IMR-90 (cell line): Measurements from ENCODE around the gene HTR2B. TPM values are rescaled to one million over a fixed set of nuclear protein-coding genes. Genes with fewer than 3 reads are reported as not detected.

Experiments used
- ATAC-seq: fragments of 200-7000 bp; cut with Tn5 transposase; 2 replicates; pipeline ENCODE4 v1.9.1; 2020; ENCODE audit warnings: low read depth, mild to moderate bottlenecking, moderate library complexity
- BruUV-seq: library from RNA; stranded (reverse); fragments of 400-500 nt; replicated peaks from 2 replicates; lab custom pipeline; 2021; lab: Mats Ljungman, UMichigan
- CTCF ChIA-PET: fragments of 300-600 bp; formaldehyde crosslinking; extraction: SDS; loops from one replicate; lab custom pipeline; 2021; ENCODE audit warnings: antibody characterized with exemption; lab: Yijun Ruan, JAX
- POLR2A ChIA-PET: fragments of 300-600 bp; sonication (Branson Sonifier 250); formaldehyde crosslinking; loops from one replicate; lab custom pipeline; 2022; ENCODE audit warnings: antibody characterized with exemption; ENCODE audit not compliant: unreplicated experiment; lab: Charles Lee
- DNase-seq: peaks from one replicate; pipeline ENCODE4 v3.0.0; 2013
- H2AFZ ChIP-seq: replicated peaks from 2 replicates; pipeline ENCODE3; 2013; ENCODE audit warnings: low read length, mild to moderate bottlenecking; ENCODE audit not compliant: poor library complexity
- H2AK5ac ChIP-seq: 2 replicates; pipeline ENCODE4 v1.6.1; 2013; ENCODE audit warnings: low read depth, low read length, inconsistent platforms
- H2AK9ac ChIP-seq: replicated peaks from 2 replicates; pipeline ENCODE3; 2013; ENCODE audit warnings: mild to moderate bottlenecking, low read depth, low read length, moderate library complexity; ENCODE audit not compliant: poor library complexity
- H2BK120ac ChIP-seq: 2 replicates; pipeline ENCODE4 v1.6.1; 2013; ENCODE audit warnings: low read depth, low read length, inconsistent platforms
- H2BK15ac ChIP-seq: 3 replicates; pipeline ENCODE4 v1.6.1; 2013; ENCODE audit warnings: low read depth, low read length, inconsistent platforms
- H2BK20ac ChIP-seq: 2 replicates; pipeline ENCODE4 v1.6.1; 2013; ENCODE audit warnings: low read depth, mild to moderate bottlenecking, inconsistent platforms, low read length, moderate library complexity
- H2BK5ac ChIP-seq: 2 replicates; pipeline ENCODE4 v1.6.1; 2013; ENCODE audit warnings: mild to moderate bottlenecking, low read depth, low read length, inconsistent platforms; ENCODE audit not compliant: poor library complexity, severe bottlenecking
- H3K14ac ChIP-seq: replicated peaks from 2 replicates; pipeline ENCODE4 v1.6.1; 2013; ENCODE audit warnings: low read depth, low read length, inconsistent platforms
- H3K18ac ChIP-seq: 2 replicates; pipeline ENCODE4 v1.6.1; 2013; ENCODE audit warnings: low read depth, low read length, control low read depth
- H3K23ac ChIP-seq: 2 replicates; pipeline ENCODE4 v1.6.1; 2013; ENCODE audit warnings: low read depth, low read length, inconsistent platforms
- H3K27ac ChIP-seq: 2 replicates; pipeline ENCODE4 v1.5.1; 2013; ENCODE audit warnings: mild to moderate bottlenecking, control low read depth, low read length; ENCODE audit not compliant: insufficient read depth
- H3K27me3 ChIP-seq: 2 replicates; pipeline ENCODE4 v1.6.1; 2013; ENCODE audit warnings: low read length; ENCODE audit not compliant: control insufficient read depth, insufficient read depth
- H3K36me3 ChIP-seq: 2 replicates; pipeline ENCODE4 v1.6.1; 2013; ENCODE audit warnings: low read length, mixed read lengths; ENCODE audit not compliant: control insufficient read depth, insufficient read depth
- H3K4ac ChIP-seq: 2 replicates; pipeline ENCODE4 v1.6.1; 2013; ENCODE audit warnings: low read depth, low read length, inconsistent platforms
- H3K4me1 ChIP-seq: 2 replicates; pipeline ENCODE4 v1.6.1; 2013; ENCODE audit warnings: low read length, mixed read lengths; ENCODE audit not compliant: control insufficient read depth, insufficient read depth
- H3K4me2 ChIP-seq: 2 replicates; pipeline ENCODE4 v1.6.1; 2013; ENCODE audit warnings: low read depth, mild to moderate bottlenecking, control low read depth, low read length, moderate library complexity
- H3K4me3 ChIP-seq: 2 replicates; pipeline ENCODE4 v1.5.1; 2013; ENCODE audit warnings: low read depth, mild to moderate bottlenecking, control low read depth, low read length, moderate library complexity; ENCODE audit not compliant: insufficient read depth
- H3K56ac ChIP-seq: 2 replicates; pipeline ENCODE4 v1.6.1; 2013; ENCODE audit warnings: low read length, inconsistent platforms; ENCODE audit not compliant: insufficient read depth; ENCODE audit errors: extremely low read depth
- H3K79me1 ChIP-seq, 2 experiments: 2 replicates each; pipeline ENCODE4 v1.6.1; 2013; ENCODE audit warnings: low read length in 2 of 2, inconsistent platforms in 1 of 2, low read depth in 1 of 2
- H3K9ac ChIP-seq: 2 replicates; pipeline ENCODE4 v1.6.1; 2013; ENCODE audit warnings: low read depth, low read length, control low read depth
- H3K9me1 ChIP-seq: 2 replicates; pipeline ENCODE4 v1.6.1; 2013; ENCODE audit warnings: low read length, inconsistent platforms; ENCODE audit not compliant: insufficient read depth
- H3K9me3 ChIP-seq: 2 replicates; pipeline ENCODE4 v1.6.1; 2013; ENCODE audit warnings: low read length; ENCODE audit not compliant: control insufficient read depth, insufficient read depth
- H4K20me1 ChIP-seq: 2 replicates; pipeline ENCODE4 v1.6.1; 2013; ENCODE audit warnings: low read length, inconsistent platforms; ENCODE audit not compliant: insufficient read depth
- H4K5ac ChIP-seq: 2 replicates; pipeline ENCODE4 v1.6.1; 2013; ENCODE audit warnings: mild to moderate bottlenecking, low read depth, low read length, control low read depth
- H4K8ac ChIP-seq, 2 experiments: 2 replicates each; pipeline ENCODE4 v1.6.1; 2013; ENCODE audit warnings: low read depth in 2 of 2, low read length in 2 of 2, control low read depth in 1 of 2, inconsistent platforms in 1 of 2
- H4K91ac ChIP-seq: 2 replicates; pipeline ENCODE4 v1.6.1; 2013; ENCODE audit warnings: low read depth, low read length, inconsistent platforms; ENCODE audit not compliant: insufficient read depth
- BHLHE40 ChIP-seq: fragments of 150-350 bp; IDR thresholded peaks from 2 replicates; pipeline ENCODE4 v1.6.1; 2016; ENCODE audit warnings: mild to moderate bottlenecking, low read depth, low read length
- CEBPB ChIP-seq: IDR thresholded peaks from 2 replicates; pipeline ENCODE4 v1.6.1; 2012; ENCODE audit warnings: low read depth, low read length, improper control_type of control experiment
- CHD1 ChIP-seq: IDR thresholded peaks from 2 replicates; pipeline ENCODE4 v1.6.1; 2012; ENCODE audit warnings: low read depth, low read length, improper control_type of control experiment
- CTCF ChIP-seq: conservative IDR thresholded peaks from 2 replicates; pipeline ENCODE4 v1.5.1; 2012; ENCODE audit warnings: mild to moderate bottlenecking, low read depth, low read length, improper control_type of control experiment
- ELK1 ChIP-seq: fragments of 150-350 bp; IDR thresholded peaks from 2 replicates; pipeline ENCODE4 v1.6.1; 2016; ENCODE audit warnings: low read depth, mild to moderate bottlenecking, low read length, moderate library complexity, borderline replicate concordance
- FOS ChIP-seq: fragments of 150-350 bp; IDR thresholded peaks from 2 replicates; pipeline ENCODE4 v1.6.1; 2016; ENCODE audit warnings: low read depth, low read length
- MAZ ChIP-seq: IDR thresholded peaks from 2 replicates; pipeline ENCODE4 v1.6.1; 2012; ENCODE audit warnings: low read depth, mild to moderate bottlenecking, low read length, improper control_type of control experiment, moderate library complexity, borderline replicate concordance
- RAD21 ChIP-seq: IDR thresholded peaks from 2 replicates; pipeline ENCODE4 v1.6.1; 2012; ENCODE audit warnings: low read length, improper control_type of control experiment
- USF2 ChIP-seq: fragments of 150-350 bp; IDR thresholded peaks from 2 replicates; pipeline ENCODE4 v1.6.1; 2017; ENCODE audit warnings: mild to moderate bottlenecking, antibody characterized with exemption, low read length, low read depth
- WGBS, 2 experiments: methylation state at CpG; one replicate each; pipeline versions ENCODE4 v1.1.5 to v1.1.7; 2013; ENCODE audit warnings: missing lambda C conversion rate in 2 of 2; ENCODE audit not compliant: insufficient read length in 1 of 2; ENCODE audit errors: extremely low coverage in 2 of 2; 5-methylcytosine and 5-hydroxymethylcytosine counted together
- dilution Hi-C: fragments of 300-500 bp; cut with HindIII; formaldehyde crosslinking; loops from one replicate; pipeline ENCODE4 v1.14.3; 2018; ENCODE audit warnings: low sequenced_read_pairs; ENCODE audit not compliant: unreplicated experiment
- in situ Hi-C: fragments of 300-500 bp; cut with MboI; formaldehyde crosslinking; loops from 3 replicates; pipeline ENCODE4 v1.14.3; 2019; ENCODE audit warnings: low sequenced_read_pairs, inconsistent platforms, mixed read lengths
- intact Hi-C: fragments of 100-400 bp; cut with micrococcal nuclease; formaldehyde crosslinking; loops from 2 replicates; pipeline ENCODE4 v1.10.0; 2022
- polyA plus RNA-seq, 3 experiments: library from polyadenylated mRNA; depleted of rRNA; stranded (reverse); fragments of >200 nt; gene quantifications; 2 replicates each; pipeline ENCODE4 v1.2.3, GENCODE V29; 2012; ENCODE audit warnings: low replicate concordance in 1 of 3
- total RNA-seq: library from RNA; depleted of rRNA; stranded (reverse); fragments of >200 nt; gene quantifications from 2 replicates; pipeline ENCODE4 v1.2.3, GENCODE V29; 2012

The HTR2B gene
- total and polyA plus RNA-seq, 2 of the 4 experiments (the other 2 are of a cell fraction) = 0.26 to 0.72 TPM

GRCh38 chr2:231088754-231089153 is 36.1 kb downstream of the HTR2B start:
- H3K27ac ChIP-seq = no peak overlapping the region
- no peak overlapping the region for H3K4me3 ChIP-seq
- H4K5ac ChIP-seq = no peak overlapping the region
- no peak overlapping the region for H3K9ac ChIP-seq
- no peak overlapping the region for H2BK20ac ChIP-seq
- BruUV-seq = no TSS peak
- dilution Hi-C loops = no loop called here
- no peak for TF ChIP-seq CTCF
- TF ChIP-seq CEBPB = no peak
- TF ChIP-seq ELK1 = no peak
- TF ChIP-seq RAD21 = no peak
- TF ChIP-seq BHLHE40 = no peak
- TF ChIP-seq FOS = no peak
- TF ChIP-seq CHD1 = no peak
- TF ChIP-seq USF2 = no peak
- TF ChIP-seq MAZ = no peak
- no CpG with 5 or more reads among the region's 4 CpGs for WGBS, 2 experiments
- H2AK9ac ChIP-seq = no peak overlapping the region
- no peak overlapping the region for H2AFZ ChIP-seq
- H3K56ac ChIP-seq = no peak overlapping the region
- H2BK120ac ChIP-seq = no peak overlapping the region
- H3K4ac ChIP-seq = no peak overlapping the region
- H3K18ac ChIP-seq = no peak overlapping the region
- no peak overlapping the region for H2BK15ac ChIP-seq
- intact Hi-C loops = no loop called here
- DNase-seq (no peak), ATAC-seq (no peak)
- ChIA-PET POLR2A (interaction anchor here (0.5 kb wide), 1 partner anchor 419 kb away, joined by 7 read pairs; no protein-coding TSS in a partner anchor), CTCF (interaction anchor here (1.1 kb wide), 1 partner anchor 14 kb away, joined by 3 read pairs; no protein-coding TSS in a partner anchor)
- H4K20me1 ChIP-seq = no peaks in the 10 kb centered on the region
- no peak overlapping the region for H2BK5ac ChIP-seq
- no peak overlapping the region for H3K14ac ChIP-seq
- no peak overlapping the region for H4K8ac ChIP-seq
- no peaks in the 10 kb centered on the region for H3K4me1 ChIP-seq
- H3K79me1 ChIP-seq = peaks cover 10 to 20% of the 10 kb centered on the region in 2 experiments
- H3K9me1 ChIP-seq = no peaks in the 10 kb centered on the region
- H3K36me3 ChIP-seq = peaks cover 40% of the 10 kb centered on the region
- no peak overlapping the region for H3K4me2 ChIP-seq
- H3K9me3 ChIP-seq = no peaks in the 10 kb centered on the region
- H2AK5ac ChIP-seq = no peak overlapping the region
- in situ Hi-C loops = no loop called here
- no peaks in the 10 kb centered on the region for H3K27me3 ChIP-seq
- H4K91ac ChIP-seq = no peak overlapping the region
- no peak overlapping the region for H3K23ac ChIP-seq
